ENCODE measurements around the gene SERPINE1.

DNA sequence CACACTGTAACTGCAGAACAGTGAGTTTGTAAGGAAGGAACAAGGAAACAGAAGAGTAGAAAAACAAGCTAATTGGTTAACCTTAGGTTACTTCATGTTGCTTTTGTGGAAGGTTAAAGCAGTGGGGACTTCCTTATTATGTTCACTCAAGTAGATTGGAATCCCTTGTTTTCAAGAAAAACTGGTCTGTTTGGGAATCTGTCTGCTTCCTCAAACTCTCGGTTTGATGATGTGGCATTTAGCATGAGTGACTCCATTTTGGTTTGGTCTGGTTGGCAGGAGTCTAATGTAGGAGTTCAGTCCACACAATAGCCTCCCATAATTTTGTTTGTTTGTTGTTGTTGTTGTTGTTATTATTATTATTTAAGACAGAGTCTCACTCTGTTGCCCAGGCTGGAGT lies 45.5 kb upstream of the SERPINE1 start:
- TF ChIP-seq CTCF (conservative IDR thresholded peaks at IDR 0.05 in 1 of 2, IDR thresholded peaks at IDR 0.05 in 1 of 2; ENCODE audit: extremely low read depth in 1 of 2, insufficient read depth in 1 of 2, low read depth in 1 of 2, low read length in 2 of 2) (no peak), EZH2 (IDR thresholded peaks at IDR 0.05; ENCODE audit: borderline replicate concordance, low read length) (no peak)
